Activated naive CD8-positive, alpha-beta T cell treated with anti-CD3 and anti-CD28 coated beads, Interleukin-2, amount 10 ng/mL, durations not matched to agents 7 days and 5 days (primary cell): ENCODE measurements around the gene IFNA6. TPM values are rescaled to one million over a fixed set of nuclear protein-coding genes. Genes with fewer than 3 reads are reported as not detected.

Experiments
- ATAC-seq: fragments of 150-1000 bp; cut with Tn5 transposase; one replicate; pipeline ENCODE4 v1.10.0; 2021; ENCODE audit warnings: low read depth, moderate library complexity
- POLR2A ChIA-PET: fragments of 350-600 bp; sonication (Branson Sonifier 250); formaldehyde crosslinking; loops from one replicate; lab custom pipeline; 2021; ENCODE audit warnings: antibody characterized with exemption; lab: Charles Lee
- DNase-seq: peaks from one replicate; pipeline ENCODE4 v3.0.0; 2021
- H3K27ac Mint-ChIP-seq: one replicate; pipeline ENCODE4 v1.8.0; 2022; ENCODE audit warnings: mild to moderate bottlenecking, mixed read lengths
- H3K27me3 Mint-ChIP-seq: one replicate; pipeline ENCODE4 v1.8.0; 2022; ENCODE audit warnings: mild to moderate bottlenecking, moderate library complexity, mixed read lengths
- H3K36me3 Mint-ChIP-seq: one replicate; pipeline ENCODE4 v1.8.0; 2021; ENCODE audit warnings: mild to moderate bottlenecking, mixed read lengths
- H3K4me1 Mint-ChIP-seq: one replicate; pipeline ENCODE4 v1.8.0; 2021; ENCODE audit warnings: mixed read lengths
- H3K4me3 Mint-ChIP-seq: one replicate; pipeline ENCODE4 v1.8.0; 2022; ENCODE audit warnings: mild to moderate bottlenecking, moderate library complexity, mixed read lengths
- H3K9me3 Mint-ChIP-seq: one replicate; pipeline ENCODE4 v1.8.0; 2021; ENCODE audit warnings: mixed read lengths
- total RNA-seq, 2 experiments: library from RNA; stranded (reverse); gene quantifications; one replicate each; pipeline ENCODE4 v1.2.3, GENCODE V29; 2021

Gene IFNA6
- total RNA-seq, 2 experiments from 2014 or later: not detected

GRCh38 chr9:21317956-21318923, 32.4 kb downstream of the IFNA6 start:
- POLR2A ChIA-PET: no interaction called here
- DNase-seq: no peak

GRCh38 chr9:21316860-21317259, 33.8 kb downstream of the IFNA6 start:
- no peak for DNase-seq
- H3K36me3 Mint-ChIP-seq: no peaks in the 10 kb centered on the region
- H3K4me1 Mint-ChIP-seq: peaks cover 3% of the 10 kb centered on the region
- ATAC-seq: no peak
- peaks cover 14% of the 10 kb centered on the region for H3K27me3 Mint-ChIP-seq
- H3K9me3 Mint-ChIP-seq: no peaks in the 10 kb centered on the region
- H3K27ac Mint-ChIP-seq: no peak overlapping the region
- no peak overlapping the region for H3K4me3 Mint-ChIP-seq
- POLR2A ChIA-PET: no interaction called here

More at GRCh38 chr9:21317956-21318923, 32.4 kb downstream of the IFNA6 start:
- peaks cover 4% of the 10 kb centered on the region for H3K36me3 Mint-ChIP-seq
- peak; percentile 58 for ATAC-seq
- no peak overlapping the region for H3K4me3 Mint-ChIP-seq
- no peaks in the 10 kb centered on the region for H3K9me3 Mint-ChIP-seq
- H3K4me1 Mint-ChIP-seq: peaks cover 3% of the 10 kb centered on the region
- peaks cover 13% of the 10 kb centered on the region for H3K27me3 Mint-ChIP-seq
- no peak overlapping the region for H3K27ac Mint-ChIP-seq

DNA sequence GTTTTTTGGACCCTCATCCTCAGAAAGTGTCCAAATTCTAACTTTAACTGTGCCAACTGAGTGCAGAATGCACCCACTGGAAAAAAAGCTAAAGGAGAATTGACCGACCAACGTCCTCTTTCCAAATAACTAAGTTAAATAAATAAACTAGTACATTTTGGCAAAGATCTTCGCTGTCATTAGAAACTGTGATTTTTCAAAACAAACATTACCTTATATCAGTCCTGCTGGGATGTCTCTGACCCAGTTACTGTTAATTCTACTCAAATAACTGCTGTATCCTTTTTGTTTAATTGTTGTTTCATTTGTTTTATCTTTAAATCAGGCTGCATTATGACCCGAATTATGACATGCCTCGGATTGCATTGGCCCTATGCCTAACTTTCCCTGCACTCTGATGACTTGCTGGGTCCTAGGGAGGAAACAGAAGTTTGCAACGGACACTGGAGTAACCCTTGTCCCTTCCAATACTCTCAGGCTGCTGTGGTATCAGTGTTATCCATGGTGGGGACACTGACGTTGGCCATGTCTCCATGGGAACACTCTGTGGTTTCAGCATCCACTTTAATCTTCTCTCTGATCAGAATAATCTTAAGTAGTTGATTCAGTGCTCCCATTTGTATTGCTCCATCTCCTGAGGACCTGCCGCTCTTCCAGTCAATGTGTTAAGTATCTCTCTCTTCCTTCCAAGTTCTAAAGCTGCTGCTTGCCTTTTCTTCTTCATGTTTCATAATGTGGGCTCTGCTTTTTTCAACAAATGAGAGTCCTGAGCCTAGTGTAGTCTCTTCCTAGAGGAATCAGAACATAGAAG, 34.5 kb downstream of the IFNA6 start:
- Mint-ChIP-seq H3K9me3 (no peaks in the 10 kb centered on the region), H3K36me3 (no peaks in the 10 kb centered on the region), H3K27ac (no peak overlapping the region), H3K27me3 (peaks cover 16% of the 10 kb centered on the region), H3K4me1 (peaks cover 4% of the 10 kb centered on the region), H3K4me3 (no peak overlapping the region)
- DNase-seq (no peak), ATAC-seq (no peak)
- POLR2A ChIA-PET: no interaction called here

- ATAC-seq: no peak
- no peak overlapping the region for H3K4me3 Mint-ChIP-seq
- peaks cover 4% of the 10 kb centered on the region for H3K4me1 Mint-ChIP-seq
- H3K27ac Mint-ChIP-seq: no peak overlapping the region
- H3K9me3 Mint-ChIP-seq: no peaks in the 10 kb centered on the region
- H3K36me3 Mint-ChIP-seq: no peaks in the 10 kb centered on the region
- DNase-seq: no peak
- peaks cover 26% of the 10 kb centered on the region for H3K27me3 Mint-ChIP-seq
- POLR2A ChIA-PET: no interaction called here
Measured at GRCh38 chr9:21314152-21314551, 36.5 kb downstream of the IFNA6 start.

DNA sequence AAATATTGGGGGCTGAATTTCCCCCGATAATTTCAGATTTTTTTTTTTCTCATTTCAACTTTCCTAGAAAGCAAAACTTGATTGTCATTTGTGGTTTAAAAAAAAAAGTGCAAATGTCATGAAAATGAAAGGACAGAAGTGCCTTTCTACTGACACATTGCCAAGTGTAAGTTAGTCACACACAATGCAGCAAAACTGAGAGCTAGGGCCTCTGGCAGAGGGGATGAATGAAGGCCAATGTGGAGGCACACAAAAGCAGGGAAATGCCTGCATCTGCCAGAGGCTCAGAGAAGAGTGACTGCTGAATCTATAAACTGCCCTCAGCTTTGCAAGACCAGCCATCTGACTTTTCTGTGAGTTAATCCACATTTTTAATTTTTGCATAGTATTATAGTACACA, 38.8 kb downstream of the IFNA6 start:
- Mint-ChIP-seq H3K27ac (no peak overlapping the region), H3K9me3 (no peaks in the 10 kb centered on the region), H3K36me3 (no peaks in the 10 kb centered on the region), H3K4me3 (no peak overlapping the region), H3K4me1 (peaks cover 1% of the 10 kb centered on the region), H3K27me3 (peaks cover 35% of the 10 kb centered on the region)
- DNase-seq (no peak), ATAC-seq (no peak)
- POLR2A ChIA-PET: no interaction called here

GRCh38 chr9:21305213-21305612, 45.5 kb downstream of the IFNA6 start, which contains the start of gene IFNA5:
IFNA5 (minus strand) TSS chr9:21305313; CDS start chr9:21305256, 57 bp downstream.
- H3K4me3 Mint-ChIP-seq: no peak within 1 kb of the TSS
- H3K27ac Mint-ChIP-seq: no peak within 1 kb of the TSS
- no peaks in the 10 kb centered on the region for H3K36me3 Mint-ChIP-seq
- no peaks in the 10 kb centered on the region for H3K9me3 Mint-ChIP-seq
- ATAC-seq (no peak), DNase-seq (no peak)
- POLR2A ChIA-PET: no interaction called here
- no peaks in the 10 kb centered on the region for H3K4me1 Mint-ChIP-seq
- peaks cover 51% of the 10 kb centered on the region for H3K27me3 Mint-ChIP-seq

Other genes with a start within 250 kb of the IFNA6 start
- gene IFNW1, start 209.1 kb downstream of the IFNA6 start, total RNA-seq: not detected
- not detected for gene IFNA21, start 184.2 kb downstream of the IFNA6 start, total RNA-seq
- gene IFNA4, start 163.3 kb downstream of the IFNA6 start, total RNA-seq: not detected
- not detected for gene IFNA7, start 148.7 kb downstream of the IFNA6 start, total RNA-seq
- gene IFNA10, start 143.7 kb downstream of the IFNA6 start, total RNA-seq: not detected
- gene IFNA16, start 133.6 kb downstream of the IFNA6 start, total RNA-seq: not detected
- not detected for gene IFNA17, start 122.7 kb downstream of the IFNA6 start, total RNA-seq
- not detected for gene IFNA14, start 110.9 kb downstream of the IFNA6 start, total RNA-seq
- gene IFNA5, start 45.6 kb downstream of the IFNA6 start, total RNA-seq: under 1 TPM in 1 of 2 experiments, not detected in 1; 0.31 TPM
- 10 to 100 TPM; 27.9 to 29.4 TPM for gene KLHL9, start 15.5 kb downstream of the IFNA6 start, total RNA-seq
- gene IFNA13, start 17.2 kb upstream of the IFNA6 start, total RNA-seq: not detected
- not detected for gene IFNA2, start 34.5 kb upstream of the IFNA6 start, total RNA-seq
- gene IFNA8, start 58.2 kb upstream of the IFNA6 start, total RNA-seq: not detected
- gene IFNA1, start 89.6 kb upstream of the IFNA6 start, total RNA-seq: not detected
- under 1 TPM; 0.20 to 0.61 TPM for gene IFNE, start 131.4 kb upstream of the IFNA6 start, total RNA-seq